Measurements from ENCODE around the gene OR6Y1.

The OR6Y1 gene

GRCh38 chr1:158554352-158554751 lies at the start of gene OR6Y1:
Gene OR6Y1 (minus strand): TSS chr1:158554405. CDS start chr1:158548105, 6,300 bp downstream.
- DNase-seq (ENCODE audit: low spot score): no peak

- no peak for DNase-seq (ENCODE audit: low spot score)
These were observed 46.5 kb upstream of the OR6Y1 start for GRCh38 chr1:158600735-158601134.

GRCh38 chr1:158586942-158587341 lies 32.7 kb upstream of the OR6Y1 start:
- DNase-seq (ENCODE audit: low spot score): no peak

- DNase-seq (ENCODE audit: low spot score): no peak
These were observed 29.8 kb upstream of the OR6Y1 start for GRCh38 chr1:158583962-158584361.

GRCh38 chr1:158579733-158580132 lies 25.5 kb upstream of the OR6Y1 start, which contains the start of gene OR10X1:
Gene OR10X1 (minus strand): TSS chr1:158579899. CDS start chr1:158579899, 0 bp downstream.
- no peak for DNase-seq (ENCODE audit: low spot score)

GRCh38 chr1:158577561-158577960 lies 23.4 kb upstream of the OR6Y1 start:
- no peak for DNase-seq (ENCODE audit: low spot score)

- no peak for DNase-seq (ENCODE audit: low spot score)
These were observed 18.0 kb upstream of the OR6Y1 start for GRCh38 chr1:158572226-158572625.

- DNase-seq (ENCODE audit: low spot score): no peak
These were observed 16.3 kb upstream of the OR6Y1 start, which contains the start of gene OR6P1 for GRCh38 chr1:158570480-158570879. Gene OR6P1 (minus strand): TSS chr1:158570580. CDS start chr1:158563604, 6,976 bp downstream.

GRCh38 chr1:158564608-158565007 lies 10.4 kb upstream of the OR6Y1 start:
- no peak for DNase-seq (ENCODE audit: low spot score)

- DNase-seq (ENCODE audit: low spot score): no peak
These were observed 9.6 kb upstream of the OR6Y1 start for GRCh38 chr1:158563853-158564252.

- DNase-seq (ENCODE audit: low spot score): no peak
These were observed 5.5 kb upstream of the OR6Y1 start for GRCh38 chr1:158559696-158560095.

GRCh38 chr1:158552296-158552695 lies 1.9 kb downstream of the OR6Y1 start:
- DNase-seq (ENCODE audit: low spot score): no peak

GRCh38 chr1:158547533-158547932 lies 6.7 kb downstream of the OR6Y1 start:
- DNase-seq (ENCODE audit: low spot score): no peak

- no peak for DNase-seq (ENCODE audit: low spot score)
These were observed 16.6 kb downstream of the OR6Y1 start for GRCh38 chr1:158537609-158538008.

- no peak for DNase-seq (ENCODE audit: low spot score)
These were observed 19.7 kb downstream of the OR6Y1 start for GRCh38 chr1:158534496-158534895.

GRCh38 chr1:158527190-158527815 lies 26.9 kb downstream of the OR6Y1 start:
- no peak for DNase-seq (ENCODE audit: low spot score)

GRCh38 chr1:158521666-158522058 lies 32.5 kb downstream of the OR6Y1 start:
- DNase-seq (ENCODE audit: low spot score): no peak

GRCh38 chr1:158520955-158521665 lies 33.1 kb downstream of the OR6Y1 start:
- no peak for DNase-seq (ENCODE audit: low spot score)

- no peak for DNase-seq (ENCODE audit: low spot score)
These were observed 34.2 kb downstream of the OR6Y1 start for GRCh38 chr1:158520021-158520420.

- DNase-seq (ENCODE audit: low spot score): no peak
These were observed 37.2 kb downstream of the OR6Y1 start for GRCh38 chr1:158516966-158517365.

GRCh38 chr1:158509471-158510156 lies 44.6 kb downstream of the OR6Y1 start:
- no peak for DNase-seq (ENCODE audit: low spot score)

- no peak for DNase-seq (ENCODE audit: low spot score)
These were observed 46.7 kb downstream of the OR6Y1 start for GRCh38 chr1:158507511-158507910.
